NCI-H1105 (cell line): Measurements from ENCODE around the gene ACTN1.
A peak's percentile ranks its signal among the peaks of the same experiment; 100 is the strongest.
"Not testable (repeated sequence)": the region's sequence is repeated elsewhere in the genome, so short reads cannot be mapped to it uniquely, and the experiment has no call there.

Source experiments
- DNase-seq: peaks from one replicate; lab custom pipeline; 2025; lab: John Stamatoyannopoulos, UW

Gene ACTN1

DNA sequence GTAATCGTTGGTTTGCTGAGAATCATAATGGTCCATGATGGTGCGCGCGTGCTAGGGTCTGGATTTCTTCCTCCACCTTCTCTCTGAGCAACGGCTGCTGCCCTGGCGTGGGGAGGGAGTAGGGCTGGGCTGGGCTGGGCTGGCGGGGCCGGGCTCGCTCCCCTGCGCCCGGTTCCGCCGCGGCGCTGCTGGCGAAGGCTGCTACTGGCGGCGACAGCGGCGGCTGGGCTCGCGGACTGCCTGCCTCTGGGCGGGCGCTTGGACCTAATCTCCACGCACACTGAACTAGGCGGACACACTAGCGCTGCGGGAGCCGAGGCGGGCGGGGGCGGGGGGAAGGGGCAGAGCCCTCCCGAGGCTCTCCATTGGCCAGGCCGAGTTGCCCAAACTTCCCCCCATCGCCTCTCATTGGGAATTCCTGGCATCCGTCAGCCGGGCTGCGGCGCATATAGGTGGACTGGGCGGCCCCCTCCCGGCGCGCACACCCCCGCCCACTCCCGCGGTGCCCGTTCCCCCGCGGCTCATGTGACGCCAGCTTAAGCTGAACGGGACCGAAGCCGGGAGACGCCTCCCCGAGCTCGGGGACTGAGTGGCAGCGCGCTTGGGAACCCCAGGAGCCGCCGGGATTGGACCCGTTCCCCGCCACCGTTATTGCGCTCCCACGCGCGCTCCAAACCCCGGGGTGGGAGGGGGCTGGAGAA, at the start of gene ACTN1:
Gene ACTN1, minus strand, starts transcription at position 282 of the 701 bp plus-strand sequence. Its CDS starts 246 bp downstream, at position 36.
- peak; percentile 95 for DNase-seq

DNA sequence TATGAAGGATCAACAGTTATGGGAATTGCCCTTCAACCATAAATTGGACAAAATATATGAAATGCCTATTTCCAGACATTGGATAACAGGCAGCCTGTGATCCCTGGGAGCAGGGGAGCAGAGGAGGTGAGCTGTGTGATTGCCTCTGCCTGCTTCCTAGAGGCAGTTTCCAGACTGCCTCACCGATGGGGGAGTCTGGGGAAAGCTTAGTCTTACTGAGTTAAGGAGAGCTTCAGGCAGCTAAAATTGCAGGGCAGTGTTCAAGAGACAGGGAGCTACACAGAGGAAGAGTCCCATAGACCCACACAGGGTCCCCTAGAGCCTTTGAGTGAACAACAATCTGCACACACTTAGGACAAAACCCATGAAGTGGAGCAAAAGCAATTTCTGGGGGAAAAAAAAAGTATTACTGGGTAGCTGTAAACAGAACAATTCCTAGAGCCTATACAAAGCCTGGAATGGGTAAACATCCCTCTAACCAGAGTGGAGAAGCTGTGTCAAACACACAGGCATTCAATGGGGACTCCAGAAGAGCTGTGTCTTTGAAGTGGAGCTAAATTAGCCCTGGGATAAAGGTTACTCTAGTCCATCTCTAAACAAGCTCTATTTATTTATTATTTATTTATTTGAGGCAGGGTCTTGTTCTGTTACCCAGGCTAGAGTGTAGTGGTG, 48.3 kb upstream of the ACTN1 start:
- no peak for DNase-seq

DNA sequence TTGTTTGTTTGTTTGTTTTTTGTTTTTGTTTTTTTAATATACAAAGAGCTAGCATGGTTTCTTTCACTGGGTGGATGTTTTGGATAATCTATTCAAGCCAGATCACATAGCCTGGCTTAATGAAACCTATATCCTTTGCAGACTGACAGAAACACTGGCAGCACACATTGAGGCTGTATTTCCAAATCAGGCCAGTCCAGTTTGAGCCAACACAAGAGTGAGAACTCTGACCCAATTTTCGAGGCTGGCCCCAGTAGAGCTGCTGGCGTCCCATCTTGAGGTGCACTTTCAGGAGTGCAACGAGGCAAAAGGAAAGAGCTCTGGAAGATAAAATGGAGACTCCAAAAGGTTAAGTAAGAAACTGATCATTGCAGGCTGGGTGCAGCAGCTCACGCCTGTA, 43.9 kb upstream of the ACTN1 start:
- no peak for DNase-seq

DNA sequence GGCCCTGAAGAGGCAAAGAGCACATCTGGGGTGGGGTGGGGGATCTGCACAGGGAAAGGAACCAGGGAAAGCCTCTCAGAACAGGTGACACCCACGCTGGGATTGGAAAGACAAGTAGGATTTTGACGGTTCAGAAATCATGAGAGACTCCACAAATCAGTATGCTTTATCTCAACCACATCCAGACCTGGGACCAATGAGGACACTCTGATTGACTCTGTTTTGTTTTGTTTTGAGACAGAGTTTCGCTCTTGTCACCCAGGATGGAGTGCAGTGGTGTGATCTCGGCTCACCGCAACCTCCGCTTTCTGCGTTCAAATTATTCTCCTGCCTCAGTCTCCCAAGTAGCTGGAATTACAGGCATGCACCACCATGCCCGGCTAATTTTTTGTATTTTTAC, 43.0 kb upstream of the ACTN1 start:
- not testable (repeated sequence) for DNase-seq

DNA sequence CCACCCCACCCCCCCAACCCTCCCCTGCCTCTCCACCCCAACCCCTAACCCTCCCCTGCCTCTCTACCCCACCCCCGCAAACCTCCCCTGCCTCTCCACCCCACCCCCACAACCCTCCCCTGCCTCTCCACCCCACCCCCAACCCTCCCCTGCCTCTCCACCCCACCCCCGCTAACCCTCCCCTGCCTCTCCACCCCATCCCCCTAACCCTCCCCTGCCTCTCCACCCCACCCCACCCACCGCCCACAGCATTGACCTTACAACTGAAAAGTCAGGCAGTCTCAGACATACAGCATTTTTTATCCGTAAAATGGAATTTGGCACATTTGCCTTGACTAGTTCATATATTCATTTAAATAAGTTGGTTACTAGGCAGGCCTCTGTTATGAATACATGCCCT, 38.6 kb upstream of the ACTN1 start:
- no peak for DNase-seq

DNA sequence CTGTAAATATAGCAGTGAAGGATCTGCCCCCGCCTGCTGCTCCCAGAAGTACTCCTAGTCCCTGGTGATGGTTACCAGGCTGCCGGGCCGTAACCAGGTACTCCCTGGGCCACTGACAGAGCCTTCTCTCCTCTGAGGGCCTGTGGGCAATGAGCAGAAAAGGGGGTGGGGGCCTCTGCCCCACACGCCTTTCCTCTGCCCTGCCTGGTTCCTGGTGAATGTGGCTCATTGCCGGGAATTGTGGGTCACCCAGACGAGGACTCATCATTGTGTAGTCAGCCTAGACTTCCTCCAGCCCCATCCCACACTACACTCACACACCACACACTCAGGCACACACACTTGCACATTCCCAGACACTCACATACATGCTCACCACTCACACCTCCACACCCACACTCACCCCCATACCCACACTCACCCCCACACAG, 35.7 kb upstream of the ACTN1 start:
- DNase-seq: no peak

DNA sequence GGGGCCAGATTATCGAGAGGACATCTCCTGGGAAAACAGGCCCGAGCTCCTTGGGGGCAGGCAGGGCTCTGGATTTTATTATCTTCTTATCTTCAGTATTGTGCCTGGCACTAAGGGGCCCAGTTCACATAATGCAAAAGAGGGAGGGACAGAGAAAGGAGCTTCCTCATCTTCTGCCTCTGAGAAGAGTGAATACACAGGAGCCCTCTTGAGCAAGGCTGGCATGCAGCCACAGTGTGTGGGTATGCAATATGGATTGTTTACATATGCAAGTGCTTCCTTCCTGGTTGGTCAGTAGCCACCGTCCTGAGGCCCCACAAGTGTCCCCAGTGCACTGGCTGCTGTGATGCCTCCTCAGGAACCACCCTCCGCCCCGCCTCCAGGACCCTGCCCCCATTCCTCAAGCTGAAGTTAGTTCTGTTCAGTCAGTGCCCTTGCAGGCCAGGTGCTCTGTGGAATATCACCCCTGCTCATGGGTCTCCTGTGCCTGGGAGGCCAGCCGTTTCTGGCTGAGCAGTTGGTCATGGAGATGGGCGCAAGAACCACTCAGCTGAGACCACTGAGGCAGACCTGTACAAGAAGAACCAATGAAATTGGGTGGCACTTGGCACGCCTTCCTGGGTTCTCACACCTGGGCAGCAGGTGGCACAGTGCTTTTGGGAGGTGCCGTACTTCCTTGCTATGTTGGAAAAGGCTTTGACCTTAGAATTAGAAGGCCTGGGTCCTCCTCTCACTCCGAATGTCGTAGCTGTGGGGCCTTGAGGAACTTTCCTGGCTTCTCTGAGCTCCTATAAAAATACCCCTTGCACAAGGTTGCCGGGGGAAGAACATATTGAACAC, 35.1 kb upstream of the ACTN1 start:
- no peak for DNase-seq

DNA sequence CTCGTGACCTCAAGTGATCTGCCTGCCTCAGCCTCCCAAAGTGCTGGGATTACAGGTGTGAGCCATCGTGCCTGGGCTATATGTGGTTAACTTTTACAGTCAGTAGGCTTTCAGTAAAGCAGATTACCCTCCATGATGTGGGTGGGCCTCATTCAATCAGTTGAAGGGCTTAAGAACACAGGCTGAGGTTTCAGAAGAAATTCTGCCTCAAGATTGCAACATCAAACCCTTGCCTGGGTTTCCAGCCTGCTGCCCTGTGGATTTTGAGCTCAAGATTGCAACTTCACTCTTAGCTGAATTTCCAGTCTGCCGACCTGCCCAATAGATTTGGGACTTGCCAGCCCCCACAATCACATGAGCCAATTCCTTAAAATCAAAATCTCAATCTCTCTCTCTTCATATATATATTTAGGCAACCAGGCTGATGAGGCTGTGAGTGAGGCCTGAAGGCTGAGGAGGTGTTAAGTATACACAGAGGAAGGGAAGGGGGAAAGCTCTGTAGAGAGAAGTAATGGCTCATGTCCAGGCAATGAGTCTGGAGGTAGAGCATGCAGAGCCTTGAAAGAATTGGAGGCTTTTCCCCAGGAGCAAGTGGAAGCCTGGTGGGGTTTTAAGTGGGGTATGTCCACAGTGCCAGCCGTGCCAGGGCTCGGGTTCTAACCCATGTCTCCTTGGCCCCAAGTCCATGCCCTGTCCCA, 33.3 kb upstream of the ACTN1 start:
- DNase-seq: no peak

DNA sequence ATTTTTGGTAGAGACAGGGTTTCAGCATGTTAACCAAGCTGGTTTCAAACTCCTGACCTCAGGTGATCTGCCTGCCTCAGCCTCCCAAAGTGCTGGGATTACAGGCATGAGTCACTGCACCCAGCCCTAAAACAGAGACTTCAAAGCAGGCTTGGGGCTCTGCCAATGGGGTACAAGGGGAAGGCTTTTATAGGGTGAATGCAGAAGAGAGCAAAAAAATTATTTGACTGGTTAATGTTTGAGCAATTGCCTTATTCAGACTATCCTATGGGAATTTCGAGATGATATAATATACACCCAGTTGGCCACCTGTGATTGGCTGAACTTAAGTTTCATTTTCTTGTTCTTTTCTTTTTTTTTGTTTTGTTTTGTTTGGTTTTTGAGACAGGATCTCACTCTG, 31.5 kb upstream of the ACTN1 start:
- DNase-seq: no peak

DNA sequence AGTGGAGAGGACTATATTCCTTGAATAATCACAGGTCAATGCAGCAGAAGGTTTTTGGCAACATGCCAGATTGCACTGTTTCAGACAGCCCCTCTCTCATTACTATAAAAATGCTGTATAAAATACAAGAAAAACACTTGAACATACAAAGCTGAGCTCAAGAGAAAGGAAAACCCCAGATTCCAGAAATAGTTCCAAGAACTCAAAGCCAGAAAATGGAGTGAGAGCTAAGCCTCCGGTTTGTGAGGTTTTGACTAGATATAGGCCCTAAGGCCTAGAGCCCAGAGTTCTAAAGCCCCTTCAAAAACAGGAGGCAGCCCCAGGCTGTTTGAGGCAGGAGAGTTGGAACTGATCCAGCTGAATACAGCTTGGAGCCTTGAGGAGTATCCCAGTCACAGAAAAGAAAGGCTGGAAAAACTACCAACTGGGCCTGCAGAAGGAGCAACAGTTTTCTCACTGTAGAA, 29.4 kb upstream of the ACTN1 start:
- peak; percentile 23 for DNase-seq

DNA sequence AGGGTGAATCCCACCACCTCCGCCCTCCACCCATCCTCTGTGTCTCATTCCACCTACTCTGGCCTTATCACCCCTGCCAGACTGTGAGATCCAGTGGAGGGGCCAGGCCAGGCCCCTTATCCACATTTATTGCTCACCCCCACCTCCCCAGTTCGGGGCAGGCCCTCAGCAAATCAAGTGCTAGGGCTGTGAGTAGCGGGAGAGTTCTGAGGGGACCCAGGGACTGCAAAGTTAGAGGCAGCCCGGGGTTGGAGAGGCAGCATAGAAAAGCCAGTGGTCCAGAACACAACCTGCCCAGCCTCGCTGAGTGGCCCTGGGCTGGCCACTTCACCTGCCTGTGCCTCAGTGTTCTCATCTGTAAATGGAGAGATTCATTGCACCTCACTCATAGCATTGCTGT, 27.2 kb upstream of the ACTN1 start:
- DNase-seq: no peak

DNA sequence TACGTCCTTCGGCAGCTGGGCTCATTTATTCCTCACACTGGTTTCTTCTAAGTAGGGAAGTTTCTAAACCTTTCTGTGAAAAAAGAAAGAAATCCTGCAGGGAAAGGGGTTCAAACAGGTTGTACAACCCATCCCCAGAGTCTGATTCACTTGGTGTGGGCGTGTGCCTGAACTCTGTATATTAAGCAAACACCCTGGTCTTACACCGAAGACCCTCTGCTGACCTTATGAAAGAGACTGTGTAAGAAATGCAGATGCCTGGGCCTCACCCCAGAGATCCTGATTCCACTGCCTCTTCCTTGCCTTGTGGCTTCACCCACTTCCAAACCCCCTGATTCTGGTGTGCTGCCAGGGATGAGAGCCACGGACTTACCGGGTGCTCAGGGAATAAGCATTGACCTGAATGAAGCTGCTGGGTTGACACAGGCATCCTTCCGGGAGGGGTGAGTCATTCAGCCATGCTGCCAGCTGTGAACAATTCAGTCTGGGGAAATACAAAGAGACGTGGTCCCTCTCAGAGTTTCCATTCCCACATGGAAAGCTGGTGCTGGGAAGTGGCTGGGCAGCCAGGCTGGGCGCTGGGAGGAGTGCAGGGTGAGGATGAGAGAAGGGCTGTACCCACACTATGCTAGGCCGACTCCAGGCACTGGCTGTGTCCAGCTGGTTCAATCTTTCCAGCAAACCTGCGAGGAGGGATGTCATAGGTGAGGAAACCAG, 26.5 kb upstream of the ACTN1 start:
- DNase-seq: no peak

DNA sequence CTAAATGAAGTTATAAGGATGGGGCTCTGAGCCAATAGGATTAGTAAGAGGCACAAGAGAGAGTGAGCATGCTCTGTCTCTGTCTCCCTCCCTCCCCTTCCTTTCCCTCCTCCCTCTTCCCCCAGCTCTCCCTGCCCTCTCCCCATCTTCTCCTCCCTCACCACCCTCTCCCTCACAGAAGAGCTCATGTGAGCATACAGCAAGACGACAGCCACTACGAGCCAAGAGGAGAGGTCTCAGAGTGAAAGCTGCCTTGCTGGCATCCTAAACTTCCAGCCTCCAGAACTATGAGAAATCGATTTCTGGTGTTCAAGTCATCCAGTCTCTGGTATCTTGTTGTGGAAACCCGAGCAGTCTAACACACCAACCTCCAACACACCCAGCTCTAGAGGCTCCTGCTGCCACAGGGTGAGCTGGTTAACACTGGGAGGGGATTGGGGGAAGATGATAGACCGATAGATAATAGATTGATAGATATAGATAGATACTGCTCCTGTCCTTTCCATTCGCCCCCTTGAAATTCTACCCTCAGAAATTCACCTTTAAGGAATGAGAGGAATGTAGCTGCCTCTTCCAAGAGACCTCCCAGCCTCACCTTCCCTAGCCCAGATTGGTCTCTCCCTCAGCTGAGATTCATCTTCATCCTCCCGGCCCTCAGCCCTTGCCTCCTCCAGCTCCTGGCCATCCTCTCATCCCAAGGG, 25.8 kb upstream of the ACTN1 start:
- DNase-seq: no peak

DNA sequence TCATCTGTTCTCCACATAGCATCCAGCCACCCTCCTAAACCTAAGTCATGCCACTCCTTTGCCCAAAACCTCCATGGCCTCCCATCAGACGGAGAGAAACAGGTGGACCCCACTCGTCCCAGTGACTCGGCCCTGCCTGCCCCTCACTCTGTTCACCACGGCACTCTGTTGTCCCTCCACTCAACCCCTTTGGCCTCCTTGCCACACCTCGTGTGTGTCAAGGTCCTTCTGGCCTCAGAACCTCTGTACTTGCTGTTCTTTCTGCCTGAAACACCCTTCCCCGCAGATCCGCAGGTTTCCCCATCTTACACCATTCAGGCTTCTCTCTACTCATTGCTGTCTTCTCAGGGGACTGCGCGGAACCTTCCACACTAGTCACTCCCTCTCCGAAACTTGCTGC, 24.5 kb upstream of the ACTN1 start:
- DNase-seq: no peak

DNA sequence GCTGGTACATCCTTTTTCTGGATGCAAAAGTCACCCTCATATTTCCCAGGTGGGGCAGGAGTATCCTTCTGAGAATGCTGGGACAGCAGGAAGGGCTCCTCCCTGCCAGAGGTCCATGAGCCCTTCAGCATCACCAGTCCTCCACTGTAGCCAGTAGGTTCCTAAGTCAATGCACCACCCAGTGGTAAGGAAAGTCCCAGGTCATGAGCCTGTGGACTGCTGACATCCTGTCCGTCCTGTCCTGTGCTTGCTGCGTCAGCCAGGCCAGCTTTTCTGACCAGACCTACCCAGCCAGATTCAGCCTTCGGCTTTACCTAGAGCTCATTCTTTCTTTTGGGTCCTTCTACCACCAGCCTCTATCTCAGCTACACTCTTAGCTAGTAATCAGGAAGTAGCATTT, 23.0 kb upstream of the ACTN1 start:
- DNase-seq: no peak

DNA sequence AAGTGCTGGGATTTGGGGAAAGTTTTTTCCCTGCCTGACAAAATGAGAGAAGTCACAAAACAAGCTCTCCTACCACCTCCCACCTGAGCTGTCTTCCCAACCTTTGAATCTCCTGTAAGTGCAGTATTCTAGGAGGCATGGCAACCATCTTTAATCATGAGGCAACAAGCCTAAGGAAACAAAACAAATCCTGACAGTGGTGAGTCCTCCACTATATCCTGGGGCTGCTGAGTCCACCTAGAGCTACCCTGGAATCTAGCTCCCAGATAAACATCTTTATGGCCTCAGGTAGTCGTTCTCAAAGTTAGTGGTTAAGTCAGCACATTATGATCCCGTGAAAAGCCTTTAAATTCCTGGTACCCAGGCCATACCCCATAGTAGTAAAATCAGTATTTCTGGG, 22.3 kb upstream of the ACTN1 start:
- DNase-seq: no peak

DNA sequence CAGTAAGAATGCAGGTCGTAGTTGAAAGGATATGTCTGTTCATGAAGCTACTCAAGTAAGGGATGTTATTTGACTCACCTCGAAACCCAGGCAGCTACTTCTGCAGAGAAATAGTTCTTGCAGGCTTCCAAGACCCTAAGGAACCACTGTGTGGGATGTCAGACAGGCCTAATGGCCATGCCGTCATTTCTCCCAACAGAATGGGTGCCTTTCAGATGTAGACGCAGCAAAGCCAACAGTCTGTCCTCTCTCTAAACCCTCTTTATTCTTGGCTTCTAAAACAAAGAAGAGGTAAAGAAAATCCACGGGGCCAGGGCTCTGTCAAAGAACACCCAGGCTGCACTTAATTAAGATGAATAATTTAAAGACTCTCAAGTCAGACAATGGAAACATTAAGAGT, 19.0 kb upstream of the ACTN1 start:
- DNase-seq: no peak

DNA sequence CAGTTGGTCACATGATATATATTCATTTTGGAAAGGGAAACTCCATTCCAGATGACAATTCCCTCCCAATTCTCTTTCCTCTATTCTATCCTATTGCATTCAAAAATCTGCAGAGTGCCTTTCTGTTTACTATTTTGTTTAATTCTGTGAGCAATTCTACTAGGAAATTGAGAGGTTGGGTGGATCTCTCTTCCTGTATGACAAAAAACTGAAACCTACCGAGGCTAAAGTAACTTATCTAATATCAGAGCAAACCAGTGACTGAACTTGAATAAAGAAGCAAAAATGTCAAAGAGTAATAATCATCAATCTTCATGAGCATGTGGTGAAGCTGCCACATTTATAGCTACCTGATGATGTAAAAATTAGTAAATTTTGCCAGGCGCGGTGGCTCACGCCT, 16.6 kb upstream of the ACTN1 start:
- DNase-seq: no peak

DNA sequence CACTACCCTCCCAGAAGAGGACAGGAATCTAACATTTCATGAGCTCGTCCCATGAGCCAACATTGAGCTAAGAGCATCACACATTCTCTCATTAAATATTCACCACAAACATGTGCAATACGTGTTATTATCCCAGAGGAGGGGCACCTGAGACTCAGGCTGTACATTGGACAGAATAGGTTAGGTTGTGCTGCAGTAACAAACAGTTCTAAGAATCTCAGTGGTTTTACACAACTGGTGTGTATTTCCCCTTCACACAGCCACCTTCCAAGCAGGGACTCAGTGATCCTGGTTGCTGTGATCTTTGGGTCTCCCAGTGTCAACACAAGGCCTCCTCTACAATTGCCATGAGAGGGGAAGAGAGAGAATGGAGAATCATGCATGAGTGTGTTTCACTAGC, 15.0 kb upstream of the ACTN1 start:
- DNase-seq: no peak

DNA sequence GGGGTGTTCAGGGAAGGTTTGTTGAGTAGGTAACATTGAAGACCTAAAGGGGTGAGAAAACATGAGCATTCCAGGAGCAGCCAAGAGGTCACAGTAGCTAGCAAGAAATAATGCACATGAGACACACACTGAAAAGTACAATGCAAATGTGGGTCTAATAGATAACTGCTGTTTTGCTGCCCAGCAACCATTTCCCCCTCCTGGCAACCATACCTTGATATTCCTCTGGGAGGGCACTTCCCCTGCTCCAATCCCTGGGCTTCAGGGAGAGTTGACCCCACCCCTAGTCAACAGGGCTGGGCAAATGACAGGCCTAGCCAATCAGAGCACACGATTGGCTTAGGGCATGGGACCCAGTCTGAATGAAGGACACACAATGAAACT, 8.5 kb upstream of the ACTN1 start:
- no peak for DNase-seq
